ENCODE measurements around the gene DNAJB2.
A peak's percentile ranks its signal among the peaks of the same experiment; 100 is the strongest.

The DNAJB2 gene

DNA sequence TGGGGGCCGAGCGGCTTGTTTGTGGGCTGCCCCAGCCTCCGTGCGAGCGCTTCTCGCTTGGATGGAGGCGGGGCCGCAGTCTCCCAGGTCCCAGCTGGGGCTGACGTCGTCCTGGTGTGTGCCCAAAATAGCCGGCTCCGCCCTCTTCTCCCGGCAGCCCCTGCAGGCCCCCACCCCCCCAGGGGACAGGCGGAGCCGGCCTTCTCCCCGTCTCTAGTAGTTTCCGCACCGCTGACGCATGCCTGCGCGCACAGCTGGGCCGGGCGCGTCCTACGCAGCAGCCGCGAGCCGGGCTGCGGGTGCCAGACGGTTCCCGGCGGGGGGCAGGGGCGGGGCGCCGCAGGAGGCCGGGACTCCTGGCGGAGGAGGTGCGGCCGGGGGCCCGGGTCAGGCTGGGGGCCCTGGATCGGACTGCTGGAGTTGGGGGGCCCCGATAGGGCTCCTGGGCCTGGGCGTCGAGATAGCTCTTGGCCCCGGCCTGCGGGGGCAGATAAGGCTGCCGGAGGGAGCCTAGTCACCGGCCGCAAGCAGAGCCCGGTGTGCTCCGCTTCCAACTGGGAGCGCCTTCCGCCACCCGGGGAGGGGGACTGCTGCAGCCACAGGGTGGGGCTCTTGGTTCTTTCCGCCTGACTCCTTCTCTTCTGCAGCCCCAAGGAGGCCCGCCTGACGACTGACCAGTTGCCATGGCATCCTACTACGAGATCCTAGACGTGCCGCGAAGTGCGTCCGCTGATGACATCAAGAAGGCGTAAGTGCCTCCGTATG, at the start of gene DNAJB2:
DNAJB2 (plus strand) TSS at position 216 of the 765 bp plus-strand sequence; CDS start at position 684, 468 bp downstream.
- DNase-seq (ENCODE audit: low read depth), result peak; percentile 98

DNA sequence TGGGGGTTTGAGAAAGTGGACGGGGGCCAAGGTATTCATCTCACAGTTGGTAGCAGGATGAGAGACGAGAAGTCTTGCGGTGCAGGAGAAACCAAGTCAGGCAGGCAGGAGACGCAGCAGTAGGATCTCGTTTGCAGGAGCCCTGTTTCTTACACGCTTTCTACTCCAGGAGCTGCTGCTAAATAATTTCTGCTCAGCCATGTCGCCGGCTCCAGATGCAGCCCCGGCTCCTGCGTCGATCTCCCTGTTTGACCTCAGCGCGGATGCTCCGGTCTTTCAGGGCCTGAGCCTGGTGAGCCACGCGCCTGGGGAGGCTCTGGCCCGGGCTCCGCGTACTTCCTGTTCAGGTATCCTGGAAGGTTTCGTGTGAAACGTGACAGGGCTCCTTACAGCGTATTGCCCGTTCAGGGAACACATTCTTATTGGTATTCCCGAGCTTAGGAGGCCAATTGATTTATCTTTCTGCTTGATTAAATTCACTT, 49.1 kb upstream of the DNAJB2 start:
- no peak for DNase-seq (ENCODE audit: low read depth)

DNA sequence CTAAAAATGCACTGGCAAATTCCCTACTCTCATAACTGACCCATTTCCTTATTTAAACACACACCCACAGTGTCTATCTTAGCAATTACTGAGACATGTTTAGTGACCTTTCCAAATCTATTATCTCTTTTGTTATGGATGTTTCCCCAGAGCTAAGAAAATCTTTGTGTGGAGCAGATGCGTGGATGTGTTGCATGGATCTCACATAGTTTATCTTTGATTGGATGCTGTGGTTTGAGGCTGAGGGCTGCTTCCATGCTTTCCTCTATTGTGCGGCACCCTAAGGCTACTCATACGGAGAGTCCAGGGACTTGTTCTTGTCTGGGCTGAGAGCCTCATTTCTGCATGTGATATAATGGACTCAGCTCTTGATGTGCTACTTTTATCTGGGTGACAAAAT, 44.8 kb upstream of the DNAJB2 start:
- DNase-seq (ENCODE audit: low read depth), result no peak

DNA sequence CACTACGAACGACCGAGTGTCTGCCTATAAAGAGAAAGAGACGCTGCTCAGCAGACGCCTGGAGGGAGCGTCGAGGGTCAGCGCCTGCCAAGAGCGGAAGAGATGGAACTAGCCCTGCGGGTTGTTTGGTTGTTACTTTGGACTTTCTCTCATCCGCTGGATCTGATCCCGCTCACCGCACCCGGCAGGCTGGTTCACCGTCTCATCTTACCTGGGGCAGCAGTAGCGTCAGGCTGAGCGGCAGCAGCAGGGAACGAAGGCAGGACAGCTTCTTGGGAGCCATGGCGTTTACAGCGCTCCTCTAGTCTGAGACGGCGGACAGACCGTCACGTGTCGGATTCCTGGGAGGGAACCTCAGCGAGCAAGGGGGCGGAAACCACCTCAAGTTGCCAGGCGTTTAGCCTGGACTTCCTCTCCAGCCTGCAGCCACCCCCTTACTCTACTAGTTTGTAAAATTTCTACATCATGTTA, 35.8 kb upstream of the DNAJB2 start:
- no peak for DNase-seq (ENCODE audit: low read depth)

GRCh38 chr2:219244789-219245147, 34.4 kb upstream of the DNAJB2 start:
- DNase-seq (ENCODE audit: low read depth), result no peak

DNA sequence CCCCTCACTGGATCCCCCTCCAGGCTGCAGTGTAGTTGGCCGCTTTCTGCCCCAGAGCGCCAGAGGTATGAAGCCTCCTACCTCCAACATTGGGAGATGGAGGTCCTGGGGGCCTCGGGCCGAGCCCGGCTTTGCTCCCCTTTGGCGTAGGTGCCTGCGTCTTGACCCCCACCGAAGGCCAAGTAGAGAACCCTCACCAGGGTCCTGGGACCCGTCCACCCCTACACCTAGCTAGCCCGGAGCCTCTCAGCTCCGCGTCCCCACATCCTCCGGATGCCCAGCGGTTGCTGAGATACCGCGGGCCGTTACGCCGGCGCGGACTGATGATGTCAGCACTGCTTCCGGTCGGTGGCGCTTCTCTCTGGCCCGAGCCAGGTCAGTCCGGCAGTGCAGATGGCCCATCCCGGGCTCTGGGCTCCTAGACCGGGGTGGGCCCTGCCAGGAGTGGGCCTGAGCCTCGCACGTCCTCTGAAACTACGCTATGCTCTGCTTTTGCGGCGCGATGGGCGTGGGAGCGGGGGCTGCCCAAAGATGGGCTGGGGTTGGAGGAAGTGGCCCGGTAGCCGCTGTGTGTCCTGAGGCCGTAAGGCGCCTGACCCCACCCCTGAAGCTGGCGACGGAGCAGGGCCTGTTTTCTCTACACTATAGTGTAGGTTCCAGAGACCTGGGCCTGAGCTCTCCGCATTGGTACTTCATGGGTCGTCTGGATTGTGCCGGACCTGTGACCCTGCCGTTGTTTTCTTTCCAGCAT, 33.8 kb upstream of the DNAJB2 start, which contains the start of the genes GLB1L and STK16:
GLB1L (minus strand) TSS at position 297 of the 751 bp plus-strand sequence. CDS start 1,871 bp downstream, outside the sequence.
STK16 (plus strand) TSS at position 332 of the 751 bp plus-strand sequence. CDS start 521 bp downstream, outside the sequence.
- DNase-seq (ENCODE audit: low read depth), result peak; percentile 87

DNA sequence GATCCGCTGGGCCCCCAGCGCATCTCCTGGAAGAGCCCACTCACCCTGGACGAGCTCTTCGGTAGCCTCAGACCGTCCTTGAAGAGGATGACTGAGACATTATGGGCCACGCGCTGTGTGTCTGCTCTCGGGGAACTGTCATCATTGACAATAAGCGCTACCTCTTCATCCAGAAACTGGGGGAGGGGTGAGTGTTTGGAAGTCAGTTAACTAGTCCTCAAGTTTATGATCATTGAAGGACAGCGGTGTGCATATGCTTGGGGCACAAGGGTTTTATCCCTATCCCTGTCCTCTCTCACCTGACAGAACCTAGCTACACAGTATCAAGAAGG, 33.3 kb upstream of the DNAJB2 start:
- DNase-seq (ENCODE audit: low read depth), result no peak

DNA sequence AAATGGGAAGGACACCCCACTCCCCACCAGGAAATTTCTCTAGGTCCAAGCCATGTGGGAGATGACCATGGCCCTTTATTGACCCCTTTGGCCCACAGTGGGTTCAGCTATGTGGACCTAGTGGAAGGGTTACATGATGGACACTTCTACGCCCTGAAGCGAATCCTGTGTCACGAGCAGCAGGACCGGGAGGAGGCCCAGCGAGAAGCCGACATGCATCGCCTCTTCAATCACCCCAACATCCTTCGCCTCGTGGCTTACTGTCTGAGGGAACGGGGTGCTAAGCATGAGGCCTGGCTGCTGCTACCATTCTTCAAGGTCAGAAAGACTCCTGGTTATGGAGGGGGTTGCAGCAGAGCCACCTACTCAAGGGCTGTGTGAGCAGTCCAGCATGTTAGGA, 32.6 kb upstream of the DNAJB2 start:
- DNase-seq (ENCODE audit: low read depth), result no peak

DNA sequence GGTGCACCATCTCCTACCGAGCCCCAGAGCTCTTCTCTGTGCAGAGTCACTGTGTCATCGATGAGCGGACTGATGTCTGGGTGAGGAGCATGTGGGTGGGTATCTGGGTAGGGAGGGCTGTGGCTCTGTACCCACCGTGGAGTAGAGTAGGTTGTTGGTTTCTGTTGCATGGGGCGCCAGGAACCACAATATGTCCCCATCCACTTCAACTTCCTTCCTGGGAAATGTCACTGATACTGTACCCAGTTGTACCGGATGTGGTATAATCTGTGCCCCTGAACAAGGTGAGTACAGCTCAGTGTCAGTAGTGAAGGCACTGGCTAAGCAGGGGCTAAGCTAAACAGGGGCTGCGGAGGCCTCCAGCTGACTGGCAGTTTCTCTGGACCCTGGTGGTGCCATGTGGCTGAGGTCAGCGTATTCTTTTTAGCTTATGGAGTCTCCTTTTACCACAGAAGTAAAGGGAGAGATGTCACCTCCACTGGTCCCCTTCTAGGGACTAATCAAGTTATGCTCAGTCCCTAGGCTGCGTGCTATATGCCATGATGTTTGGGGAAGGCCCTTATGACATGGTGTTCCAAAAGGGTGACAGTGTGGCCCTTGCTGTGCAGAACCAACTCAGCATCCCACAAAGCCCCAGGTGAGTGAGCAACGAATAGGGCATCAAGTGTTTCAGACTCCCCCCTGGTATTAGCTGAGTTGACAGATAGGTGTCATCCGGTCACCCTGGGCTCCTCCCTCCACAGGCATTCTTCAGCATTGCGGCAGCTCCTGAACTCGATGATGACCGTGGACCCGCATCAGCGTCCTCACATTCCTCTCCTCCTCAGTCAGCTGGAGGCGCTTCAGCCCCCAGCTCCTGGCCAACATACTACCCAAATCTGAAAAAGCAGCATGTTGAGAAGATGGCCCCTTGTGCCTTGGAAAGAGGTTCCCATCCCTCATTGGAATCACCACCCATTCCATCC, 31.2 kb upstream of the DNAJB2 start:
- no peak for DNase-seq (ENCODE audit: low read depth)

GRCh38 chr2:219248845-219249202, 30.3 kb upstream of the DNAJB2 start:
- DNase-seq (ENCODE audit: low read depth), result no peak

DNA sequence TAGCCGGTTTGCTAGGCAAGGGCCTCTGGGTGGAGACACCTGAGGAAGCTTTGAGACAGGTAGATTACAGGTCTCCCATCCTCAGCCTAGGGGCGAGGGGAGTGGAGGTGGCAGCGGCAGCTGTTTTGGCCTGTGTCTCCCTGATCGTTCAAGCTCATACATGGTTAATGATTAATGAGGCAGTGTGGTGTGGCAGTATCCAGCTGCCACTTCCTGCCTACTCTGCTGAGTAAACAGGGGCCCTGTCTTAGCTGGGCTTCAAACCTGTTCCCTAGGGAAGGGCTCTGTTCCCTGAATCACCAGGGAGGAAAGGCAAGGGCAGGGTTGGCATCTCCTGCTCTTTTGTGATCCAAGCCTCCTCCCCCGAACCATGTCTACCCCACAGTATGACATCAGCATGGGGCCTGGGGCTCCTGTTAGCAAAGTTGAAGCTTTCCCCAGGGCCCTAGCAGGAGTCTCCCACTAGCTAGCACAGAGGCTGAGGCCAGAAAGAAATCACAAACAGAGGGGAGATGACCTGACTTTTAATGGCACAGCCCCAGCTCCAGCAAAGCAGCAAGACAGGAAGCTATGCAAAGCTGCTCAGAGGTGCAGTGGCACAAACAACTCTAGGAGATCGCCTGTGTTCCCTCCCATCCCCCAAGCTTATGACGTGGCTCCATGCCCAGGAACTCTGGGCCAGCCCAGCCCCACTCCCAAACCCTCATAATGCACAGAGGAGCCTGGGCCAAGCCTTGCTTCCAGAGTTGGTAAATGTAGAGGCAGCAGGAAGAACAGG, 29.8 kb upstream of the DNAJB2 start:
- peak; percentile 58 for DNase-seq (ENCODE audit: low read depth)

- DNase-seq (ENCODE audit: low read depth), result no peak
These were observed 29.0 kb upstream of the DNAJB2 start for GRCh38 chr2:219250049-219250781.

DNA sequence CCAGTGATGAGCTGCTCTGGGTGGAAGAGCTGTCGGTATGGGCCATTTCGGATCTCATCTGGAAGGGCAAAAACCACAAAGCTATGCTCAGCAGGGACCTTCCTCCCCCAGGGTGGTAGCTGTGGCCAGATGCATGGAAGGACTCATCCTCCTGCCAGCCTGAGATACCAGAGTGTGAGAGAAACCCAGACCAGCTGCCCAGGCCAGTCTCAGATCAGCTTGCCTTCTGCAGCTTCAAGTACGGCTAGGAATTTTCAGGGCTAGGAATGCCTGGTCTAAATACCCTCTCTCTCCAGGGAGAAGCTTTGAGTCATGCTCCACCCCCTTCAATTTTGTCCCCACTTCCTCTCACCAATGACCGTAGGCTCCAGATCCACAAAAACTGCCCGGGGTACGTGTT, 27.5 kb upstream of the DNAJB2 start:
- DNase-seq (ENCODE audit: low read depth), result no peak

GRCh38 chr2:219252084-219252483, 27.1 kb upstream of the DNAJB2 start:
- DNase-seq (ENCODE audit: low read depth), result no peak

DNA sequence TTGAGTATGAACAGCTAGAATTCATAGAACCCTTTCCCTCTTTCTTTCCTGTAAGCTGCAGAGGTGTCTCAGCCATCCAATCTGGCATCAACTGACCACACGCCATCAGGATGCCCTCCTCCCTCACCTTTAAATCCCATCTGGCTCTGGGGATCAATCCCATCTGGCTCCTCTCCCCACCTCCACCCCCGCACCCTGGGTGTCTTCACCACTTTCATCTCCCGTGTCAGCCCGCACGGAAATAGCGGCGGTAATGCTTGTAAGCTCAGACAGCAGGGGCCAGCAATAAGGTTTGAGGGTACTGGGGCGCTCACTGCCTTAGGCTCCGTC, 26.6 kb upstream of the DNAJB2 start:
- DNase-seq (ENCODE audit: low read depth), result no peak

- no peak for DNase-seq (ENCODE audit: low read depth)
These were observed 26.0 kb upstream of the DNAJB2 start, which contains the start of gene TUBA4B for GRCh38 chr2:219252900-219253752. Gene TUBA4B, plus strand, starts transcription at chr2:219253243. Its CDS starts 165 bp downstream, at chr2:219253408.

DNA sequence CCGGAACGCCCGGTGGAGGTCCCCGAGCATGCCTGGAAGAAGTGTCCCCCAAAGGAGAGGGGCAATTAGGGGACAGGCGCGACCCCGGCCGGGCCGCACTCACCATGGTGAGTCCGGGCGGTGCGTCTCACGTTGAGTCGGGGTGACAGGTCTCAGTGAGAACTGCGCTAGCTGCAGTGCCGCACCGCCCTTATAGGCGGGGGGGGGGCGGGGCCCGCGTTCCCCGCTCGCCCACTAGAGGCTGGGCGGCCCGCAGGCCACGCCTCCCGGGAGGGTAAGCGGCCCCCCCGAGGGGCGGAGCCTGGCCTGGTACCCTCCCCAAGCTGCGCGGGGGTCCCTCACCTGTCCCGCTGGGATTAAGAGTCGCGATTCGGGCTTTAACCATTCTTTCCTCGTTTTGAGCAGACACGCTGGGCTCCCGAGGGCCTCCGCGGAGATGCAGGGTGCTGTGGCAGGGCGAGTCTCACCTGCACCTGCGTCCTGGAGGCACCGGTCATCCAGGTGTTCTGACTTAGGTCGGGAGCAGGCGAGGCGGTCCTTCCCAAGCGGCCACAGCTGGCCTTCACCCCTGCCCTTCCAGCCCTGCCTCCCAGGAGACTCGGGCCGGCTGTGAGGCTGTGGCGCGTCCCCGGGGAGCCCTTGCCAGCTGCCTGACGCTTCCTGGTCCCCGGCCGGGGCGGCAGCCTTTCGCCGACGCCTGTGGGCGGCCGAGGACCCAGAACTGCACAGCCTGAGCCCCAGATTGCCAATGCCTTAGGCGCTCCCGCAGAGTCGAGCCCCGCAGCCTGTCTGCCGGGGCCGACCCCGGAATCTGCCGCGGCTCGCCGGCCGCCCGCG, 25.2 kb upstream of the DNAJB2 start, which contains the start of gene TUBA4A:
TUBA4A (minus strand) TSS at position 166 of the 837 bp plus-strand sequence; CDS start at position 106, 60 bp downstream.
- peak; percentile 53 for DNase-seq (ENCODE audit: low read depth)

- no peak for DNase-seq (ENCODE audit: low read depth)
These were observed 24.5 kb upstream of the DNAJB2 start for GRCh38 chr2:219254590-219255201.
